Pulmonary artery endothelial cell (primary cell): ENCODE results near the gene NCAPD2. TPM values are rescaled to one million over a fixed set of nuclear protein-coding genes. Genes with fewer than 3 reads are reported as not detected.

Experiments used
- DNase-seq: peaks from one replicate; pipeline ENCODE4 v3.0.0-alpha.2; 2011; ENCODE audit warnings: low read depth, low spot score
- total RNA-seq: library from RNA; depleted of rRNA; stranded (reverse); fragments of >200 nt; gene quantifications from 2 replicates; pipeline ENCODE4 v1.2.3, GENCODE V29; 2014

Gene NCAPD2
- 48.6 and 95.9 TPM in 2 replicates for total RNA-seq

- peak; percentile 85 for DNase-seq
Observed at GRCh38 chr12:6493497-6494257, at the start of gene NCAPD2. TSS of gene NCAPD2 (plus strand) at chr12:6494102. CDS start at chr12:6495099, 997 bp downstream.

- no peak for DNase-seq
Observed at GRCh38 chr12:6444704-6445688, 48.9 kb upstream of the NCAPD2 start, which contains the start of gene CD27. TSS of gene CD27 (plus strand) at chr12:6444955. CDS start at chr12:6445096, 141 bp downstream.

GRCh38 chr12:6450091-6450868 is 43.6 kb upstream of the NCAPD2 start:
- DNase-seq = no peak

GRCh38 chr12:6450869-6451347 is 43.0 kb upstream of the NCAPD2 start:
- no peak for DNase-seq

GRCh38 chr12:6451348-6452244 is 42.3 kb upstream of the NCAPD2 start, which contains the start of gene TAPBPL:
TSS of gene TAPBPL (plus strand) at chr12:6452042. CDS start at chr12:6452249, 207 bp downstream.
- DNase-seq = peak; percentile 39

- no peak for DNase-seq
Observed at GRCh38 chr12:6452245-6452943, 41.5 kb upstream of the NCAPD2 start.

GRCh38 chr12:6452944-6453630 is 40.8 kb upstream of the NCAPD2 start:
- no peak for DNase-seq

- DNase-seq = no peak
Observed at GRCh38 chr12:6457220-6457945, 36.5 kb upstream of the NCAPD2 start.

GRCh38 chr12:6458281-6459003 is 35.5 kb upstream of the NCAPD2 start:
- DNase-seq = no peak

GRCh38 chr12:6459004-6459337 is 34.9 kb upstream of the NCAPD2 start:
- no peak for DNase-seq

GRCh38 chr12:6460751-6461371 is 33.0 kb upstream of the NCAPD2 start:
- no peak for DNase-seq

GRCh38 chr12:6461401-6462233 is 32.3 kb upstream of the NCAPD2 start:
- no peak for DNase-seq

GRCh38 chr12:6462234-6462995 is 31.5 kb upstream of the NCAPD2 start:
- DNase-seq = no peak

- no peak for DNase-seq
Observed at GRCh38 chr12:6463216-6463615, 30.7 kb upstream of the NCAPD2 start.

GRCh38 chr12:6463858-6464257 is 30.0 kb upstream of the NCAPD2 start:
- DNase-seq = no peak
